HG02798 (cell line): ENCODE results near the gene DRC1.

ENCODE experiments used
- ATAC-seq: cut with Tn5 transposase; IDR thresholded peaks from one replicate; pipeline ENCODE4 v1.9.1; 2021; ENCODE audit warnings: mild to moderate bottlenecking; ENCODE audit not compliant: unreplicated experiment, poor library complexity

The DRC1 gene

DNA sequence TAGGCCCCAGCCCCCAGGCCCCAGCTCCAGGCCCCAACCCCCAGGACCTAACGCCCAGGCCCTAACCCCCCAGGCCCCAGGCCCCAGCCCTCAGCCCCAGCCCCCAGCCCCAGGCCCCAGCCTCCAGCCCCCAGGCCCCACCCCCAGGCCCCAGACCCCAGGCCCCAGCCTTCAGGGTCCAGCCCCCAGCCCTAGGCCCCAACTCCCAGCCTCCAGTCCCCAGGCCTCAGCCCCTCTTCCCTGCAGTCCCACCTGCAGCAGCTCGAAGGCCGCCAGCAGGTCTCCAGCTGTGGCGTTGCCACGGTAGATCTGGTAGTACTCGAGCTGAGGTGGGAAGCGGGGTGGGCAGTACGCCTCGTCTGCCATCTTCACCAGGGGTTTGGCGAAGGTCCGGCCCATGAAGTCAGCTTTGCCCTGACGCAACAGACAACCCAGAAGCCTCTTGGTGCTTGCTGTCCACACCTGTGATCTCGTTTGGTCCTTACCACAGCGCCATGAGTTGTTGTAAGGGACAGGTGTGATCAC, 72.6 kb downstream of the DRC1 start:
- no peak for ATAC-seq

DNA sequence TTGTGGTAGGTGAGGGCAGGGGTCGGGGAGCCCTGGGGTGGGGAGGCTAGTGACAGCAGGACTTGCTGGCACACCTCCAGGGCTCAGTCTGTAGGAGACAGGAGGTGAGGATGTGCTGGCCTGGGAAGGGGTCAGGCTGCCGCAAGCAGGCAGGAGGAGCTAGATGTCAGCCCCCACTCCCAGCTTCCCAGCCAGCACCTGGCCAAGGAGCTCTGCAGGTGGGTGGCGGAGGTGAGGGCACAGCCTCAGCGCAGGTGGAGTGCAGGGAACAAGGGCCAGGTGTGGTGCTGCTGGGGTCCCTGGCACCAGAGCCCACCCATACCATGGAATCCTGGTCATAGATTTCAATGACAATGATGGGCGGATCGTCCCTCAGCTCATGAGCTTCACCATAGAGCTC, 73.3 kb downstream of the DRC1 start:
- ATAC-seq: no peak

DNA sequence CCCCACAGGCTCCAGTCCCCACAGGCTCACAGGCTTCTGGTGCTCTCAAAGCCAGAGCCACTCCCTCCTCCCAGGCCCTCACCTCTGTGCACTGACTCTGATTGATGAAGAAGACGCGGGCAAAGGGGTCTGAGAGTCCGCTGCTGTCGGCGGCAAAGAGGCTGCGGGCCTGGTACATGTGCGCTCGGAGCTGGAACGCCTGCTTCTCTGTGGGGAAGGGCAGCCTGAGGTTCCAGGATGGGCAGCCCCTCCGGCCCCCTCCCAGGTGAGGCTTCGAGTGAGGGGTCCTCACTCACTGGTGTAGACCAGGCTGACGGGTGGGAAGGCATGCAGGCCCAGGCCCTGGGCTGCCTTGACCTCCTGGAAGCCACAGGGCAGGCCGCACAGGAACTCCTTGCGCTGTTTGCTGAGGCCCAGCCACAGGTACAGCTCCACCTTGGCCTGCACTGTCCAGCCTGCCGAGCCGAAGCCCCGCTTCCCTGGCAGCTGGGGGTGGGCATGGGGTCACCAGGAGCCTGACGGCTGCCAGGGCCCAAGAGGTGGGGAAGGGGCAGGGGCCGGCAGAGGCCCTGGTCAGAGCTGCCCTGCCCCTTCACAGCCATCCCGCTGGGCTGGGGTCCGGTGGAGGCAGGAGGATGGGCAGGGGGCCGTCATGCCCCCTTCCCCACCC, 74.2 kb downstream of the DRC1 start:
- ATAC-seq: no peak

DNA sequence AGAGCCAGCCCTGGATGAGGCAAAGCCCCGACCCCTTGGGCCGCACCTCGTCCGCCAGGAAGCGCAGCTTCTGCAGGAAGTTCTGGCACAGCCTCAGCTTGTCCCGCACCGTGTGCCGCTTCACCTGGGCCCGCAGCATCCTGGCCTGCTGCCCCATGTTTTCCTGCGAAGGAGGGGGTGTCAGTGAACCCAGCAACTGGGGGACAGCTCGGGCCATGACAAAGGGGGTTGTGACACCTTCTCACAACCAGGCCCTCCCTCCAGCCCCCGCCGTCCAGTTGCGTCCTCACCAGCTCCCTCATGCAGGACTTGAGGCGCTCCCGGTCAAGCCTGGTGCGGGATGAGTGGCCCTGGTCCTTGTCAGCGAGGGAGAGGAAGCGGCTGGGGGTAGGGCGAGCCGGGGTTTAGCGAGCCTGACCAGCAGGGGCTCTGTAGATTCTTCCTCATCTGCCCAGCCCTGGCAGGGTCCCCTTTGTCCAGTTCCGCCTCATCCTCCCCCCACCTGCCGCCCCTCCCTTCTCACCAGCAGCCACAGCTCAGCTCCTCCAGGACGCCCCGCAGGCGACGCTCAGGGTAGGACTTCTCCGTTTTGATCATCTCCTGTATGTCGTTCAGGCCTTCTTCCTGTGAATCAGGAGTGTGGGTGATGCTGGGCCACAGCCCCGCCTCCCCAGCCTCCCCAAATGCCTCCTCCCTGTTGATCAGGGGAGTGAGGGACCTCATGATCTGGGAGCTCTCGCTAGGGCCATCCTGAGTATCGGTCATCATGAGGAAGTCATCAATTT, 75.6 kb downstream of the DRC1 start:
- no peak for ATAC-seq

DNA sequence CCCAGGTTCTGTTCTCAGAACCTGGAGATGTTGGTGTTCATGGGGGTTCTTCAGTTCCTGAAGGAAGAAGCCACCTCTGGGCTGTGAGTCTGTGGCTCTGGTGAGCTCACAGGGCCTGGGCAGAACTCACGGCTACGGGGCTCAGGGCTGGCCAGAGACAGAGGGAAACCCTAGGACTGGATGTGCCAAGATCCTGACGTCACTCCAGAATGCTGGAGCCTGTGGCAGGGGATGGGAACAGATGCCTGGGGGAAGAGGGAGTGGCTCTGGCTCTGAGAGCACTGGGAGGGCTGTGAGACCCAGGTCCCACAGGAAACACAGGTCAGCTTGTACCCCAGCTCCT, 76.2 kb downstream of the DRC1 start, which contains the start of gene OTOF:
OTOF (minus strand) TSS at position 214 of the 343 bp plus-strand sequence.
- no peak for ATAC-seq

DNA sequence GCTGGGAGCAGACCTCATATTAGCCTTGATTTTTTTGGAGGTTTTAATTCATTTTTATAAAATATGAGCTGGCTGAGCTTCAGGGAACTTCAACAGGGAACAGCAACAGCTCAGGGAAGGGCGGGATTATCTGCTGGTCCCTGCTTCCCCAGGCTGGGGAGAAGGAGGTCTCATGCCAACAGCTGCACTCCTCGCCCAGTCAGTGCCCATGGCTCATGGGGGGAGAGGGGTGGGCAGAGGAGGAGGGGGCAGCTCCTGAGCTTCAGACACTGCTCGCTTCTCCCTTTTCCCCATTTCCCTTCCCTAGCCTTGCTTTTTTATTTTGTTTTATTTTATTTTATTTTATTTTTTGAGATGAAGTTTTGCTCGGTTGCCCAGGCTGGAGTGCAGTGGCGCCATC, 76.6 kb downstream of the DRC1 start:
- ATAC-seq: no peak

DNA sequence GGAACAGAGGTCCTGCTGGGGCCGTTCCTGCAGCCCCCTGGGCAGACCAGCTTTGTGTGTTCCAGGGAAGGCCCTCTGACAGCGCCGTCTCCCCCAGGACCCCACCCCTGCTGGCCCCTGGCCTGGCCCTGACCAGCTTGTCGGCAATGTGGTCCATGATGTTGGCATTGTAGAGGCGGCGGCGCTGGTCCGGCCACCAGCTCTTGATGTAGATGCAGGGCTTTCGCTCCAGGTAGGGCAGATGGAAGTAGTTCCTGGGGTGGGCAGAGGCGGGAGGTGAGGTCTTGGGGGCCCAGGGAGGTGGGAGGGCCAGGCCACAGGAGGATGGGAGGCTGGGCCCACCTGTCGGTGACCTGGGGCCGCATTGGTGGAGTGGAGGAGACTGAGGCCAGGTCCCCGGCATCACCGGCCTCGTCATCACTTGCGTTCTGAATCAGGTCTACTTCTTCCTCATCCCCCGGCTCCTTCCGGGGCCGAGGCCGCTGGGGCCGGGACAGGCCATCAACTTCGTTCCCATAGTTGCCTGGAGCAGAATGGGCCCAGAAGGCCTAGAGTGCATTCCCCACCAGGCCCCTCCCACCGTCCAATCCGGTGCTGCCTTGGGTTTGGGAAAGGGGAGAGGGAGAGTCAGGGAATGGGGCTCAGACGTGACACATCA, 77.5 kb downstream of the DRC1 start:
- no peak for ATAC-seq

DNA sequence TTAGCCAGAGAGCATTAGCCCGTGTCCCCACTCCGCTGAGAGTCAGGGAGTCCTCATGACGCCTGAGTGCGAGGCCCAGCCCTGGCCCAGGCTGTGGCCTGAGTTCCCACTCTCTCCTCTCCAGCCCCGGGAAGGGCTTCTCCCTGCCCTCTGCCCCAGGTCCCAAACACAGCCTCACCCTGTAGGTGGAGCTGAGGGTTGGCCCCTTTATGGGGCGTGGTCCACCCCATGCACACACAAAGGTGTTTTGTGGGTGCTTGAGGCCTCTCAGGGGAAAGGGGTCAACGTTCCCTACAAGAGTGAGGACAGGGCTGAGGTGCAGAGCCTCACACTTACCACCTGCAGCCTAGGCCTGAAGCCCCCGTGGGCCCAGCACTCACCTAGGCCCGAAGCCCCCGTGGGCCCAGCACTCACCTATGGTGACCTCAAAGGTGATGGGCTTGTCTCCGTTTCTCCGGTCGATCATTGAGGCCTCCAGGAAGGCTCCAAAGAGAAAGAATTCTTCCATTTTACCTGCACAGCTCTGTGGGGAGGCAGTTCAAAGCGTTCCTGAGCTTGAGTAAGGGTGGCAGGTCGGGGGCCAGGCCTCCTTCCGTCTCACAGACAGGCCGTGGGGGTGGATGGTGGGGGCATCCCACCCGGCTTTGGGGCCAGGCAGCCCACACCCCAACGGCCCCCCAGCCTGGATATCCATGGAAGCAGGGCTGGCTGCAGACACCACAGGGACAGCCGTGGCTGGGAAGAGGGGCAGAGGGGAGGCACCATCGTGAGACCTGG, 78.3 kb downstream of the DRC1 start:
- no peak for ATAC-seq

DNA sequence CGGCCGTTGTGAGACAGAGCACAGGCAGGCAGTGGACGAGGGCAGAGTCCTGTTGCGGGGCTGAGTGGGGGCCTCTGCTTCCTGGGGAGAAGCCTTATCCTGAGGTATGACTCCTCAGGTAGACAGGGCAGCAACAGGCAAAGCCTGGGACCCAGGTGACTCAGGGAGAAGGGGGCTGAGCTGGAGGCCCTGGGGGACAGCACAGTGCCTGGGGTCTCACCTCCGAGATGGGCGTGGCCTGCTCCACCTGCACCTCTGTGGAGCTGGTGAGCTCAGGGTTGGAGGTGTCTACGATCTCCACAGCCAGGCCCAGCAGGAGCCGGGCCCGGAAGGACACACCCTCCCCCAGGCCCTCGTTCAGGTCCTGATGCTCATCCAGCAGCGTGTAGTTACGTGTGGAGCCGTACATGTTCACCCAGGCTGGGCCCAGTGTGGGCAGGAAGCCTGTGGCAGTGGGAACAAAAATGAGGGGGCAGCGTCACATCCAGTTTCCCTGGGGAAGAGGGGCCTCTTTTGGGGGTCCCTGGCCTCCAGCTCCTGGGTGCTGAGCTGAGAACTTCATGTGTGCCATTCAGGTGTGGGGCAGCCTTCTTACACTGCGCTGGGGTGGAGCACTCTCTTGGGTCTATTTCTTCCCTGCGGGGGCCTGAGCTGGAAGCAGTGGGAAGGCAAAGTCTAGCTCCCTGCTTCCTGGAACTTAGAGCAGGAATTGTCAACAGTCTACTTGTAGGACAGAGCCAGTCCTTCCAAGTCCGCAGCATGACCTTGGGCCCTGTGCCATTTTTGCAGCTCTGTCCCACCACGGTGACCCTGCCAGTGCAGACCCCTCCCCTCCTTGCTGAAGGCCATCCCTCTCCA, 79.1 kb downstream of the DRC1 start:
- ATAC-seq: no peak

DNA sequence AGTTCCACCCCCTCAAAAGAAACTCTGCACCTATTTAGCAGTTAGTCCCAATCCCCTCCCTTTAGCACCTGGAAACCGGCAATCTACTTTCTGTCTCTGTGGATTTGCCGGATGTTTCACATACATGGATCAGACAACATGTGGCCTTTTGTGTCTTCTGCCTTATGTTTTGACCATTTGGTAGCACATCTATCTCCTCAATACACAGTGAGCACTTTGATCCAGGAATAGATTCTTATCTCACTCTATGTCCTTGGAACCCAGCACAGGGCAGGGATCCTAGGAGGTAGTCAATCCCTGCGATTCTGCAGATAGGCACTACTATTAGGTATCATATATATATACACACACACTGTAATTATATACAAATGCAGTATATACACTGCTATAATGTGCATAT, 80.0 kb downstream of the DRC1 start:
- no peak for ATAC-seq

DNA sequence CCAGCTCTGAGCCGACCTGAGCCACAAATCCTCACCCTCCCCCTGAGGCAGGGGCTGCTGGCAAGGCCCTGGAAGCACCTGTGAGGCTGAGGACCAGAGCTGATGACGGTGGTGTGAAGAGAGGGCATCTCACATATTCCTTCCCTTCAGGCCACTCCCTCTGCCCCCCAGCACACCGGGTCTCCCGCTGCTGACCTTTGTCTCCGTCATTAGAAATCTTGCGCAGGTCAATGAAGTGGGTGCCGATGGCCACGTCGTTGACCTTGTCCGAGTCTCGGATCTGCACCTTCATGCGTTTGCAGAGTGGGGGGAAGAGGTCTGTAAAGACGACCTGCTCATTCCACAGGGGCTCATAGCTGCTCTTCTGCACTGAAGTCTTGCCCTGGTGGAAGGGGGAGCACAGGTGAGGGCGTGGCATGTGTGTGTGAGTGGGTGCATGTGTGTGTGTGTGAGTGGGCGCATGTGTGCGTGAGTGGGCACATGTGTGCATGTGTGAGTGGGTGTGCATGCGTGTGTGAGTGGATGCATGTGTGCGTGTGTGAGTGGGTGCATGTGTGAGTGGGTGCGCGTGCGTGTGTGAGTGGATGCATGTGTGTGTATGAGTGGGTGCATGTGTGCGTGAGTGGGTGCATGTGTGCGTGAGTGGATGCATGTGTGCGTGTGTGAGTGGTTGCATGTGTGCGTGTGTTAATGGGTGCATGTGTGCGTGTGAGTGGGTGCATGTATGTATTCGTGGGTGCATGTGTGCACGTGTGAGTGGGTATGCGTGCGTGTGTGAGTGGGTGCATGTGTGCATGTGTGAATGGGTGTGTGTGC, 80.7 kb downstream of the DRC1 start:
- ATAC-seq: no peak

- no peak for ATAC-seq
These were observed 81.3 kb downstream of the DRC1 start for GRCh38 chr2:26483027-26483326.

DNA sequence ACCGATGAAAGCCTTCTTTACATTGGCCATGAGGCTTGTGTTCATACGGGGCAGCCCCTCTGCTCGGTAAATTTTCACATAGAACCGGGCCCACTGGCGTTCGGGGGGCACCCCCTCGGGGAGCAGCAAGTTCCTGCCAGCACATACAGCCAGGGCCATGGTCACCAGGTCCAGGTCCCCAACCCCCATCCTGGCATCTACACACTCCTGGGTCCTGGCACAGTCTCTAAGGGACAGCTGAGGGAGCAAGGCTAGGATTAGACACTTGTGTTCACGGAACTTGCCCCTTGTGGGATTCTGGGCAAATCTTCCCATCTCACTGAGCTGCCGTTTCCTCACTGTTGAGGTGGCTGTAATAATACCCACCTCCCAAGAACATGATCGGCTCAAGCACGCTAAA, 81.8 kb downstream of the DRC1 start:
- ATAC-seq: no peak

- ATAC-seq: no peak
These were observed 82.3 kb downstream of the DRC1 start for GRCh38 chr2:26483957-26484565.

- ATAC-seq: no peak
These were observed 82.9 kb downstream of the DRC1 start for GRCh38 chr2:26484579-26484978.

- no peak for ATAC-seq
These were observed 83.4 kb downstream of the DRC1 start for GRCh38 chr2:26485099-26485498.

- no peak for ATAC-seq
These were observed 84.2 kb downstream of the DRC1 start for GRCh38 chr2:26485725-26486418.

- no peak for ATAC-seq
These were observed 85.1 kb downstream of the DRC1 start for GRCh38 chr2:26486789-26487188.
